Measurements from ENCODE around the gene BMP7.

The BMP7 gene

GRCh38 chr20:57215826-57216471 is 50.5 kb downstream of the BMP7 start:
- no peak overlapping the region for H3K4me3 ChIP-seq (ENCODE audit: low read depth, low read length)
- no peak for DNase-seq (ENCODE audit: low read depth)
- TF ChIP-seq CTCF (IDR thresholded peaks at IDR 0.05; ENCODE audit: low read depth, low read length, missing control alignments), result no peak

GRCh38 chr20:57215426-57215825 is 51.0 kb downstream of the BMP7 start:
- no peak for DNase-seq (ENCODE audit: low read depth)
- TF ChIP-seq CTCF (IDR thresholded peaks at IDR 0.05; ENCODE audit: low read depth, low read length, missing control alignments), result no peak
- H3K4me3 ChIP-seq (ENCODE audit: low read depth, low read length), result no peak overlapping the region

GRCh38 chr20:57214948-57215347 is 51.5 kb downstream of the BMP7 start:
- DNase-seq (ENCODE audit: low read depth), result no peak
- no peak for TF ChIP-seq CTCF (IDR thresholded peaks at IDR 0.05; ENCODE audit: low read depth, low read length, missing control alignments)
- no peak overlapping the region for H3K4me3 ChIP-seq (ENCODE audit: low read depth, low read length)

- no peak overlapping the region for H3K4me3 ChIP-seq (ENCODE audit: low read depth, low read length)
- no peak for DNase-seq (ENCODE audit: low read depth)
- no peak for TF ChIP-seq CTCF (IDR thresholded peaks at IDR 0.05; ENCODE audit: low read depth, low read length, missing control alignments)
These were observed 52.0 kb downstream of the BMP7 start for GRCh38 chr20:57214427-57214826.

- TF ChIP-seq CTCF (IDR thresholded peaks at IDR 0.05; ENCODE audit: low read depth, low read length, missing control alignments), result no peak
- no peak overlapping the region for H3K4me3 ChIP-seq (ENCODE audit: low read depth, low read length)
These were observed 52.5 kb downstream of the BMP7 start for GRCh38 chr20:57213924-57214323.

GRCh38 chr20:57213291-57213690 is 53.1 kb downstream of the BMP7 start:
- no peak for TF ChIP-seq CTCF (IDR thresholded peaks at IDR 0.05; ENCODE audit: low read depth, low read length, missing control alignments)
- H3K4me3 ChIP-seq (ENCODE audit: low read depth, low read length), result no peak overlapping the region
- DNase-seq (ENCODE audit: low read depth), result no peak

More at GRCh38 chr20:57213924-57214323, 52.5 kb downstream of the BMP7 start:
- DNase-seq (ENCODE audit: low read depth), result no peak
